HUES48 (cell line): ENCODE results near the gene TWF2.
A peak's percentile ranks its signal among the peaks of the same experiment; 100 is the strongest.

Source experiments
- H3K27ac ChIP-seq: one replicate; pipeline ENCODE4 v1.7.0; 2013; ENCODE audit warnings: low read depth, low read length, inconsistent platforms
- H3K27me3 ChIP-seq: 2 replicates; pipeline ENCODE4 v1.6.1; 2013; ENCODE audit warnings: mild to moderate bottlenecking, low read length; ENCODE audit not compliant: control insufficient read depth, insufficient read depth
- H3K36me3 ChIP-seq: 2 replicates; pipeline ENCODE4 v1.6.1; 2013; ENCODE audit warnings: low read length; ENCODE audit not compliant: control insufficient read depth, insufficient read depth
- H3K4me1 ChIP-seq: 2 replicates; pipeline ENCODE4 v1.6.1; 2013; ENCODE audit warnings: mild to moderate bottlenecking, low read length; ENCODE audit not compliant: control insufficient read depth, insufficient read depth
- H3K4me3 ChIP-seq: 2 replicates; pipeline ENCODE4 v1.5.1; 2013; ENCODE audit warnings: mild to moderate bottlenecking, low read depth, low read length
- H3K9ac ChIP-seq: 2 replicates; pipeline ENCODE4 v1.6.1; 2013; ENCODE audit warnings: mild to moderate bottlenecking, low read depth, low read length, moderate library complexity
- H3K9me3 ChIP-seq: 2 replicates; pipeline ENCODE4 v1.6.1; 2013; ENCODE audit warnings: low read length; ENCODE audit not compliant: control insufficient read depth, insufficient read depth

TWF2 gene

GRCh38 chr3:52237006-52237656 lies 1.8 kb downstream of the TWF2 start:
- Histone ChIP-seq H3K4me1 (peaks cover 30% of the 10 kb centered on the region), H3K9ac (no peak overlapping the region), H3K27me3 (no peaks in the 10 kb centered on the region), H3K27ac (peak overlapping the region; percentile 72), H3K4me3 (no peak overlapping the region), H3K9me3 (no peaks in the 10 kb centered on the region), H3K36me3 (peaks cover 12% of the 10 kb centered on the region; the same call in 1 of the 2 replicates)

- no peak overlapping the region for H3K4me3 ChIP-seq
- H3K9ac ChIP-seq = no peak overlapping the region
- no peaks in the 10 kb centered on the region for H3K9me3 ChIP-seq
- peaks cover 30% of the 10 kb centered on the region for H3K4me1 ChIP-seq
- peaks cover 13% of the 10 kb centered on the region; the same call in 1 of the 2 replicates for H3K36me3 ChIP-seq
- no peaks in the 10 kb centered on the region for H3K27me3 ChIP-seq
- no peak overlapping the region for H3K27ac ChIP-seq
These were observed 2.5 kb downstream of the TWF2 start for GRCh38 chr3:52236424-52236886.

GRCh38 chr3:52234516-52235447 lies 4.2 kb downstream of the TWF2 start:
- no peaks in the 10 kb centered on the region for H3K27me3 ChIP-seq
- H3K4me1 ChIP-seq = peaks cover 21% of the 10 kb centered on the region
- no peaks in the 10 kb centered on the region for H3K9me3 ChIP-seq
- H3K4me3 ChIP-seq = no peak overlapping the region
- peaks cover 29% of the 10 kb centered on the region for H3K36me3 ChIP-seq
- no peak overlapping the region for H3K9ac ChIP-seq
- H3K27ac ChIP-seq = no peak overlapping the region

DNA sequence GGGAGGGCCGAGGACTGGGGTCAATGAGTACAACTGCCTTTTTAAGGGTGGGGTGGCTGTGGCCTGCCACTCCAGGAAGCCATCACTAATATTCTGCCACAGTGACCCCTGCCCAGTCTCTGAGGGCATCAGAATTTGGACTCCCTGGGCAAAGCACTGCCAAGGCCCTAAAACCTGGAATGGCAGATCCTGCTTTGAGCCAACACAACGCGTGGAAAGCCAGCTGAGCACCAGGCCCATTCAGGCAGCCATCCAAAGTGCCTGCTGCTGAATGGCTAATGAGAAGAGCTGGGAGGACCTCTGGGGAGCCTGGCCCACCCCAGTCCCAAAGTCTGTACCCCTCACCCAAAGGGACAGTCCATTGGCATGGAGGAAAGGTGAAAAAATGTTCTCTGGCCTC lies 5.0 kb downstream of the TWF2 start:
- H3K4me3 ChIP-seq = no peak overlapping the region
- H3K36me3 ChIP-seq = peaks cover 38% of the 10 kb centered on the region
- no peaks in the 10 kb centered on the region for H3K27me3 ChIP-seq
- peaks cover 20% of the 10 kb centered on the region for H3K4me1 ChIP-seq
- no peaks in the 10 kb centered on the region for H3K9me3 ChIP-seq
- H3K9ac ChIP-seq = no peak overlapping the region
- no peak overlapping the region for H3K27ac ChIP-seq

DNA sequence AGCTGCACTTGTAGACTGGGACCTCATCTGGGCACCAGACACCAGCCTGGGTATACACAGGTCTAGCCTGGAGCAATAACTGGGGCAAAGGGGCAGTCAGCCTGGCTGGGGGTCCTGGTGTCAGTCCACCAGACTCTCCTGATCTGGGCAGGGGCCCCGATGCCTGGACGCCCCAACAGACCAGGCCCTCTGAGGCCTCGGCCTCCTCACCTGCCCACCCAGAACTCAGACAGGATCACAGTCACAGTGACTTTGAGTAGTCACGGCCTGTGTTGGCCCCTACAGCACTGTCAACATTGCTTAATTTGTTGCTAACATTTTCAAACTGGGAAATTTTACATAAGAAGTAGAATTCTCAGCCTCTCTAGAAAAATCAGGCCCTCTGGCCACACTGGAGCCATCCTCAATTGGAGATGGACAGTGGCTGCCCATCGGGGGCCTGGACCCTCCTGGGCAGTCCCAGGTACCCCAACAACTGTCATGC lies 5.8 kb downstream of the TWF2 start:
- H3K27me3 ChIP-seq = no peaks in the 10 kb centered on the region
- H3K27ac ChIP-seq = no peak overlapping the region
- H3K4me1 ChIP-seq = peaks cover 17% of the 10 kb centered on the region
- peaks cover 44% of the 10 kb centered on the region for H3K36me3 ChIP-seq
- no peak overlapping the region for H3K4me3 ChIP-seq
- no peaks in the 10 kb centered on the region for H3K9me3 ChIP-seq
- H3K9ac ChIP-seq = no peak overlapping the region

GRCh38 chr3:52232279-52233107 lies 6.5 kb downstream of the TWF2 start:
- no peaks in the 10 kb centered on the region for H3K27me3 ChIP-seq
- no peak overlapping the region for H3K4me3 ChIP-seq
- peaks cover 14% of the 10 kb centered on the region for H3K4me1 ChIP-seq
- H3K9me3 ChIP-seq = no peaks in the 10 kb centered on the region
- no peak overlapping the region for H3K9ac ChIP-seq
- H3K27ac ChIP-seq = no peak overlapping the region
- peaks cover 44% of the 10 kb centered on the region for H3K36me3 ChIP-seq

DNA sequence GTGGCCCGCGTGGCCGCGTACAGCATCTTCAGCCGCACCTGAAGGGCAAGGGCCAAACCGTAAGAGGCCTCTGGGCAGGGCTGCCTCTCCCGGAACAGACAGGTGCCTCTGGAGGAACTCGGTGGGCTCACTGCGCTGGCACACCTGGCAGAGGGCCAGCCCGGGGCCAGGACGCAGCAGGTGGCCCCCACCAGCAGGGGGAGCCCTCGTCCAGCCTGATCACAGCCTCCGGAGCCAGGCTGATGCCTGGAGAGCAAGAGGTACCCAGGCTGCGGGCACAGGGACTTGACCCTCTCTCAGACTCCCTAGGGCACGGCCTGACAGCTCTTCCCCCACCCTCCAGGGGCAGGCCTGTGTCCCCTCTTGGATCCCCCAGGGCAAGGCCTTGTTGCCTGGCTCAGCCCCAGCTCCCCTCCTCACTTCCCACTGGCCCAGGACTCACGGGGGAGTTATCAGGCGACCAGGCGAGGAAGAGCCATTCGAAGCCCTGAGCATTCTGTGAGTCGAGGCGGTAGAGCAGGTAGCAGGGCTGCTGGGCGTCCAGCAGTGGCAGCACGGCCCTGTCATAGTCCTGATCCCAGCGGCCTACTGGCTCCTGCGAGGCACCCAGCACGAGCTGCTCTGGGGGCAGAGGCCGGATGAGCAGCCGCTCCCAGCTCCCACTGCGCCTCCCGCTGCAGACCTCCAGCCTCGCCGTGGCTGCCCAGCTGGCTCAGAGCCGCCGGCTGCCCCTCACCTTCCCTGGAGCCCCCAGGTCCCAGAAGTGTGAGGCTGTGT lies 7.3 kb downstream of the TWF2 start:
- H3K27me3 ChIP-seq = no peaks in the 10 kb centered on the region
- no peaks in the 10 kb centered on the region for H3K9me3 ChIP-seq
- H3K9ac ChIP-seq = no peak overlapping the region
- H3K36me3 ChIP-seq = peaks cover 44% of the 10 kb centered on the region
- H3K4me3 ChIP-seq = no peak overlapping the region
- H3K4me1 ChIP-seq = peaks cover 6% of the 10 kb centered on the region
- no peak overlapping the region for H3K27ac ChIP-seq

DNA sequence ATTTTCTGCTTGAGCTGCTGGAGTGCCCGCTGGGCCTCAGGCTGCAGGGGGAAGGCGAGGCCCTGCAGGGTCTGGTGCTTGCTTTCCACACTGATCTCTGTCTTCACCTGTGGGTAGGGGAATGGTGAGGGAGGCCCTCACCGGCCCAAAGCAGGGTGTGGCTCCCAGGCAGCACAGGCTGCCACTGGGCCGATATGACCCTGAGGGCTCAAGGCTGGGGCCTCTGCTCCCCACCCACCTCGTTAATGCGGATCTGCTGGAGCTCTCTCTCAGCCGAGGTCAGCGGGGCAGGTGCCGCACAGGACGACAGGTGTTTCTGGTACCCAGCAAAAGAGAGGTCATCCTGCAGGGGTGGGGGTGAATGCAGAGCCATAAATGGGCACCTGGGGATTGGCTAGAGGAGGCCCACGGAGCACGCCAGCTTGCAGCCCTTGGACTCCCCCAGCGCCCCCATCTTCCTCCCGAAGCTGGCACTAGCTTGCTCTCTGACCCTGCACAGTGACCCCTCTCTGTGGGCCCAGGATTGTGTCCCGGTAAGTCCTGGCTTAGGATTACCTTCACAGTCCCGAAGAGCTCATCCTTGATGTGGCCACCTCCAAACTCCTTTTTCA lies 8.0 kb downstream of the TWF2 start:
- Histone ChIP-seq H3K27ac (no peak overlapping the region), H3K4me3 (no peak overlapping the region), H3K36me3 (peaks cover 44% of the 10 kb centered on the region), H3K9ac (no peak overlapping the region), H3K27me3 (no peaks in the 10 kb centered on the region), H3K9me3 (no peaks in the 10 kb centered on the region), H3K4me1 (no peaks in the 10 kb centered on the region)

- H3K27me3 ChIP-seq = no peaks in the 10 kb centered on the region
- H3K9ac ChIP-seq = no peak overlapping the region
- no peak overlapping the region for H3K4me3 ChIP-seq
- H3K36me3 ChIP-seq = peaks cover 44% of the 10 kb centered on the region
- H3K27ac ChIP-seq = no peak overlapping the region
- H3K9me3 ChIP-seq = no peaks in the 10 kb centered on the region
- H3K4me1 ChIP-seq = no peaks in the 10 kb centered on the region
These were observed 8.5 kb downstream of the TWF2 start for GRCh38 chr3:52230461-52230860.

- H3K4me3 ChIP-seq = no peak overlapping the region
- H3K4me1 ChIP-seq = no peaks in the 10 kb centered on the region
- peaks cover 40% of the 10 kb centered on the region for H3K36me3 ChIP-seq
- no peaks in the 10 kb centered on the region for H3K9me3 ChIP-seq
- no peak overlapping the region for H3K9ac ChIP-seq
- no peak overlapping the region for H3K27ac ChIP-seq
- H3K27me3 ChIP-seq = no peaks in the 10 kb centered on the region
These were observed 9.3 kb downstream of the TWF2 start for GRCh38 chr3:52229656-52230055.
